GM12878 (cell line): ENCODE data around the gene NOTCH1. TPM values are rescaled to one million over a fixed set of nuclear protein-coding genes. Genes with fewer than 3 reads are reported as not detected.

ENCODE experiments used
- ATAC-seq: fragments of 200-7000 bp; cut with Tn5 transposase; 3 replicates; pipeline ENCODE4 v1.9.1; 2020; ENCODE audit warnings: mild to moderate bottlenecking, moderate library complexity
- BruUV-seq: library from RNA; stranded (reverse); fragments of 400-500 nt; replicated peaks from 2 replicates; lab custom pipeline; 2021; lab: Mats Ljungman, UMichigan
- CTCF ChIA-PET: fragments of 300-600 bp; sonication (Branson Sonifier 250); formaldehyde crosslinking; extraction: SDS; loops from one replicate; lab custom pipeline; 2021; ENCODE audit warnings: inconsistent platforms; lab: Yijun Ruan, JAX
- POLR2A ChIA-PET: fragments of 350-600 bp; formaldehyde crosslinking; extraction: SDS; loops from one replicate; lab custom pipeline; 2021; ENCODE audit warnings: inconsistent platforms; lab: Charles Lee
- RAD21 ChIA-PET: fragments of 300-600 bp; sonication (Branson Sonifier 250); formaldehyde crosslinking; loops from one replicate; lab custom pipeline; 2023; ENCODE audit warnings: antibody characterized with exemption; ENCODE audit not compliant: unreplicated experiment; lab: Charles Lee
- SMC1A ChIA-PET: fragments of 300-600 bp; sonication (Branson Sonifier 250); formaldehyde crosslinking; loops from one replicate; lab custom pipeline; 2023; ENCODE audit not compliant: unreplicated experiment, uncharacterized antibody; lab: Charles Lee
- DNase-seq: peaks from one replicate; pipeline ENCODE4 v3.0.0-alpha.2; 2011; ENCODE audit warnings: low read depth, low spot score
- FAIRE-seq: peaks from 3 replicates; lab custom pipeline; 2011; peaks lifted over from hg19 to GRCh38; lab: Jason Lieb, UNC
- H2AFZ ChIP-seq: 2 replicates; pipeline ENCODE4 v1.6.0; 2011; ENCODE audit warnings: low read depth, low read length, control low read depth; ENCODE audit not compliant: control insufficient read depth
- H3K27ac ChIP-seq: 2 replicates; pipeline ENCODE4 v1.5.1; 2011; ENCODE audit warnings: control low read depth; ENCODE audit not compliant: control insufficient read depth, insufficient read depth
- H3K27me3 ChIP-seq, 2 experiments: replicated peaks in 1 of 2; 2 replicates each; pipeline versions ENCODE4 v1.6.0 to v1.6.1; 2011; ENCODE audit warnings: low read length in 1 of 2; ENCODE audit not compliant: control insufficient read depth in 2 of 2, insufficient read depth in 2 of 2
- H3K36me3 ChIP-seq, 2 experiments: 2 replicates each; pipeline ENCODE4 v1.5.1; 2011; ENCODE audit warnings: low read length in 1 of 2; ENCODE audit not compliant: control insufficient read depth in 2 of 2, insufficient read depth in 2 of 2
- H3K4me1 ChIP-seq: 2 replicates; pipeline ENCODE4 v1.6.1; 2011; ENCODE audit warnings: mild to moderate bottlenecking, low read length, moderate library complexity, mixed read lengths; ENCODE audit not compliant: control insufficient read depth, insufficient read depth
- H3K4me2 ChIP-seq: 2 replicates; pipeline ENCODE4 v1.6.0; 2011; ENCODE audit warnings: control low read depth; ENCODE audit not compliant: control insufficient read depth, insufficient read depth
- H3K4me3 ChIP-seq: fragments of 200-600 bp; sonication (generic); 2 replicates; pipeline ENCODE4 v1.5.1; 2016
- H3K79me2 ChIP-seq: 2 replicates; pipeline ENCODE4 v1.6.0; 2011; ENCODE audit warnings: low read length; ENCODE audit not compliant: control insufficient read depth, insufficient read depth
- H3K9ac ChIP-seq: 2 replicates; pipeline ENCODE4 v1.8.0; 2011; ENCODE audit warnings: low read length, control low read depth, mixed read lengths; ENCODE audit not compliant: control insufficient read depth, insufficient read depth
- H3K9me3 ChIP-seq: replicated peaks from 3 replicates; pipeline ENCODE4 v1.5.1; 2011; ENCODE audit warnings: mild to moderate bottlenecking, low read length; ENCODE audit not compliant: control insufficient read depth, insufficient read depth
- H4K20me1 ChIP-seq: 2 replicates; pipeline ENCODE4 v1.6.0; 2011; ENCODE audit not compliant: control insufficient read depth, insufficient read depth
- CBFB ChIP-seq: IDR thresholded peaks from 2 replicates; pipeline ENCODE4 v1.6.1; 2016; ENCODE audit warnings: antibody characterized with exemption, low read depth
- MEF2B ChIP-seq: fragments of 450-650 bp; IDR thresholded peaks from 2 replicates; pipeline ENCODE4 v1.6.1; 2018; ENCODE audit warnings: mild to moderate bottlenecking, moderate library complexity; ENCODE audit not compliant: partially characterized antibody, poor library complexity, severe bottlenecking
- NFYA ChIP-seq: IDR thresholded peaks from 2 replicates; pipeline ENCODE4 v1.6.1; 2011; ENCODE audit warnings: low read depth, mild to moderate bottlenecking, low read length, improper control_type of control experiment, borderline replicate concordance
- NRF1 ChIP-seq: conservative IDR thresholded peaks from 2 replicates; pipeline ENCODE4 v1.6.1; 2011; ENCODE audit warnings: mild to moderate bottlenecking, low read depth, low read length, improper control_type of control experiment
- PKNOX1 ChIP-seq: fragments of 450-650 bp; IDR thresholded peaks from 2 replicates; pipeline ENCODE4 v1.6.1; 2016; ENCODE audit warnings: mild to moderate bottlenecking
- POLR2AphosphoS5 ChIP-seq: IDR thresholded peaks from 2 replicates; pipeline ENCODE4 v1.6.1; 2011; ENCODE audit warnings: mild to moderate bottlenecking, low read length, inconsistent platforms
- RAD21 ChIP-seq: IDR thresholded peaks from 2 replicates; pipeline ENCODE4 v1.6.1; 2011; ENCODE audit warnings: mild to moderate bottlenecking, low read depth, low read length, moderate library complexity; ENCODE audit not compliant: insufficient read depth
- SMAD1 ChIP-seq: fragments of 450-650 bp; IDR thresholded peaks from 2 replicates; pipeline ENCODE4 v1.6.1; 2018; ENCODE audit warnings: mild to moderate bottlenecking, low read depth; ENCODE audit not compliant: partially characterized antibody
- STAT3 ChIP-seq: IDR thresholded peaks from 2 replicates; pipeline ENCODE4 v1.6.1; 2011; ENCODE audit warnings: low read depth, low read length, improper control_type of control experiment
- TAF1 ChIP-seq: IDR thresholded peaks from 2 replicates; pipeline ENCODE4 v1.6.1; 2011; ENCODE audit warnings: mild to moderate bottlenecking, low read depth, low read length, borderline replicate concordance
- TARDBP ChIP-seq: IDR thresholded peaks from 2 replicates; pipeline ENCODE4 v1.6.1; 2016; ENCODE audit warnings: borderline replicate concordance
- USF2 ChIP-seq: IDR thresholded peaks from 2 replicates; pipeline ENCODE4 v1.6.1; 2011; ENCODE audit warnings: low read depth, low read length, improper control_type of control experiment, borderline replicate concordance
- YBX1 ChIP-seq: fragments of 450-650 bp; IDR thresholded peaks from 2 replicates; pipeline ENCODE4 v1.6.1; 2016; ENCODE audit warnings: antibody characterized with exemption
- WGBS: methylation state at CpG from one replicate; pipeline ENCODE4 v1.1.6; 2016; ENCODE audit warnings: low lambda C conversion rate; ENCODE audit not compliant: insufficient replicate concordance, insufficient coverage; ENCODE audit errors: missing lambda C conversion rate; 5-methylcytosine and 5-hydroxymethylcytosine counted together
- in situ Hi-C: fragments of 300-500 bp; cut with MboI; formaldehyde crosslinking; loops from 9 replicates; pipeline ENCODE4 v1.14.3; 2018; ENCODE audit warnings: mixed read lengths
- intact Hi-C: fragments of 100-400 bp; cut with micrococcal nuclease; formaldehyde crosslinking; loops from one replicate; pipeline ENCODE4 v1.14.2; 2022; ENCODE audit not compliant: unreplicated experiment
- polyA plus RNA-seq, 11 experiments: library from polyadenylated mRNA; depleted of rRNA in 4 of 11; unstranded in 6 of 11; stranded (reverse) in 5 of 11; fragments of >200 nt; fragmentation: Nextera tagmentation in 4 of 11; fragmentation: Illumina TruSeq in 1 of 11; extraction: Ambion mirVana in 4 of 11; extraction: Trizol in 1 of 11; gene quantifications; 1 replicate in 1 of 11; 2 replicates in 10 of 11; pipeline versions ENCODE4 v1.2.1 to v1.2.3, GENCODE V29; 2011 to 2016; ENCODE audit warnings: inconsistent platforms in 2 of 11, missing spikeins in 2 of 11, low read depth in 1 of 11
- total RNA-seq, 4 experiments: library from RNA; depleted of rRNA in 3 of 4; stranded (reverse); fragments of >200 nt in 3 of 4; fragmentation: Illumina TruSeq in 1 of 4; extraction: Trizol in 1 of 4; gene quantifications; 2 replicates each; pipeline versions ENCODE4 v1.2.1 to v1.2.3, GENCODE V29; 2013 to 2021
- TF ChIP-seq, protein P1 (sequence below): fragments of 150-350 bp; IDR thresholded peaks from 2 replicates; pipeline ENCODE4 v1.6.1; 2014; ENCODE audit warnings: mild to moderate bottlenecking, low read depth, low read length
- TF ChIP-seq, protein P2 (sequence below): fragments of 450-650 bp; conservative IDR thresholded peaks from 2 replicates; pipeline ENCODE4 v1.6.1; 2017; ENCODE audit warnings: mild to moderate bottlenecking, moderate library complexity
- TF ChIP-seq, protein P3 (sequence below): IDR thresholded peaks from 2 replicates; pipeline ENCODE4 v1.6.1; 2012; ENCODE audit warnings: low read depth, low read length, improper control_type of control experiment

NOTCH1 gene
- total and polyA plus RNA-seq, 10 of the 15 experiments (the other 5 are each of a cell fraction or from before 2014, with no cell fraction given), result 0.02 to 40.0 (median 3.7) TPM

DNA sequence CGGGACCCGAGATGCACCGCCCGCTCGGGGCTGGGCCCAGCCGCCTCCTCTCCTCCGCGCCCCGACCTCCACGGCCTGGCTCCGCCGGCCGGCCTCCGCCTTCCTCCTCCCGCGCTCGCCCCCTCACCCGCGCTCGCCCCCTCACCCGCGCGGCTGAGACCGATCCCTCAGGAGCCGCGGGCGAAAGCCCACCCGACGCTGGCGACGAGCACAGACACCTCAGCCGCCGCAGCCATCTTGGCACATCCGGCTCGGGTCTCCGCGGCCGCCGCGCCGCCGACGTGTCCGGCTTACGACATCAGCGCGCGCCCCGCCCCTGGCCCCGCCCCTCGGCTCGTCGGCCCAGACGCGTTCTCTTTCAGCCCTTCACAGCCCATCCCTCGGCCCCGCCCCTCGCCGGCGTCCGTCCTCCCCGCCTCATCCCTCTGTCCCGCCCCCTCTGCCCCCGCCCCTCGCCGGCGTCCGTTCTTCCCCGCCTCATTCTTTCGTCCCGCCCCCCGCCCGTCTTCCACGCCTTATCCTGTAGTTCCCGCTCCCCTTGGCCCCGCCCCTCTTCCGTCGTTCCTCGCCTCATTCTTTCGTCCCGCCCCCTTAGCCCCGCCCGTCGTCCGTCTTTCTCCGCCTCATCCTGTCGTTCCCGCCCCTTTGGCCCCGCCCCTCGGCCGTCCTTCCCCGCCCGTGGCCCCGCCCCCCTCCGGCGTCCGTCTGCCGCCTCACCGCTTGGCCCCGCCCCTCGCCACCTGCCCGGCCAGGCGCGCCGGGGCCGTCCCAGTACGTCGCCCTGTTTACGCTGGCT is 62.9 kb downstream of the NOTCH1 start, which contains the start of gene SEC16A:
SEC16A (minus strand) TSS at position 248 of the 796 bp plus-strand sequence. CDS start 5,425 bp downstream, outside the sequence.
- ChIA-PET CTCF (interaction anchor here (2.5 to 9.0 kb wide), 3 partner anchors 143 to 162 kb away, joined by 16 to 223 read pairs (median 18); no protein-coding TSS in a partner anchor), RAD21 (interaction anchor here (1.0 to 7.8 kb wide), 3 partner anchors 56 to 144 kb away, joined by 3 to 126 read pairs (median 10); no protein-coding TSS in a partner anchor), SMC1A (interaction anchor here (0.6 to 1.6 kb wide), 3 partner anchors 143 to 170 kb away, joined by 3 to 4 read pairs (median 4); no protein-coding TSS in a partner anchor), POLR2A (interaction anchor here (1.1 to 1.3 kb wide), 2 partner anchors 44 to 57 kb away, joined by 3 read pairs; no protein-coding TSS in a partner anchor)
- in situ Hi-C loops (no loop called here), intact Hi-C loops (loop anchor here (2.0 kb wide), 1 partner anchor 72 kb away; the partner anchor contains the start of genes ENTR1 and PMPCA)
- Histone ChIP-seq H3K9me3 (no peaks in the 10 kb centered on the region), H3K36me3 (peaks cover 0 to 2% of the 10 kb centered on the region in 2 experiments; a peak in 2 of 4 replicates), H3K79me2 (peaks cover 39% of the 10 kb centered on the region), H3K4me1 (peaks cover 6% of the 10 kb centered on the region; the same call in 1 of the 2 replicates), H3K9ac (peak within 1 kb of the TSS; percentile 75), H3K27ac (peak within 1 kb of the TSS; percentile 99), H3K4me2 (peak within 1 kb of the TSS; percentile 96), H2AFZ (peak within 1 kb of the TSS; percentile 95), H3K27me3 (no peaks in the 10 kb centered on the region), H4K20me1 (no peaks in the 10 kb centered on the region; the same call in 1 of the 2 replicates), H3K4me3 (peak within 1 kb of the TSS; percentile 92)
- FAIRE-seq (no peak), DNase-seq (peak; percentile 81), ATAC-seq (peak; percentile 79)
- no TSS peak for BruUV-seq
- 1% methylated on average over 32 of the region's 109 CpGs for WGBS
- TF ChIP-seq, protein P1, sequence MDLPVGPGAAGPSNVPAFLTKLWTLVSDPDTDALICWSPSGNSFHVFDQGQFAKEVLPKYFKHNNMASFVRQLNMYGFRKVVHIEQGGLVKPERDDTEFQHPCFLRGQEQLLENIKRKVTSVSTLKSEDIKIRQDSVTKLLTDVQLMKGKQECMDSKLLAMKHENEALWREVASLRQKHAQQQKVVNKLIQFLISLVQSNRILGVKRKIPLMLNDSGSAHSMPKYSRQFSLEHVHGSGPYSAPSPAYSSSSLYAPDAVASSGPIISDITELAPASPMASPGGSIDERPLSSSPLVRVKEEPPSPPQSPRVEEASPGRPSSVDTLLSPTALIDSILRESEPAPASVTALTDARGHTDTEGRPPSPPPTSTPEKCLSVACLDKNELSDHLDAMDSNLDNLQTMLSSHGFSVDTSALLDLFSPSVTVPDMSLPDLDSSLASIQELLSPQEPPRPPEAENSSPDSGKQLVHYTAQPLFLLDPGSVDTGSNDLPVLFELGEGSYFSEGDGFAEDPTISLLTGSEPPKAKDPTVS, result no peak
- TF ChIP-seq CBFB, result no peak
- peak; percentile 77 for TF ChIP-seq POLR2AphosphoS5
- no peak for TF ChIP-seq RAD21
- TF ChIP-seq USF2, result no peak
- no peak for TF ChIP-seq NFYA
- TF ChIP-seq STAT3, result no peak
- no peak for TF ChIP-seq NRF1
- TF ChIP-seq, protein P2, sequence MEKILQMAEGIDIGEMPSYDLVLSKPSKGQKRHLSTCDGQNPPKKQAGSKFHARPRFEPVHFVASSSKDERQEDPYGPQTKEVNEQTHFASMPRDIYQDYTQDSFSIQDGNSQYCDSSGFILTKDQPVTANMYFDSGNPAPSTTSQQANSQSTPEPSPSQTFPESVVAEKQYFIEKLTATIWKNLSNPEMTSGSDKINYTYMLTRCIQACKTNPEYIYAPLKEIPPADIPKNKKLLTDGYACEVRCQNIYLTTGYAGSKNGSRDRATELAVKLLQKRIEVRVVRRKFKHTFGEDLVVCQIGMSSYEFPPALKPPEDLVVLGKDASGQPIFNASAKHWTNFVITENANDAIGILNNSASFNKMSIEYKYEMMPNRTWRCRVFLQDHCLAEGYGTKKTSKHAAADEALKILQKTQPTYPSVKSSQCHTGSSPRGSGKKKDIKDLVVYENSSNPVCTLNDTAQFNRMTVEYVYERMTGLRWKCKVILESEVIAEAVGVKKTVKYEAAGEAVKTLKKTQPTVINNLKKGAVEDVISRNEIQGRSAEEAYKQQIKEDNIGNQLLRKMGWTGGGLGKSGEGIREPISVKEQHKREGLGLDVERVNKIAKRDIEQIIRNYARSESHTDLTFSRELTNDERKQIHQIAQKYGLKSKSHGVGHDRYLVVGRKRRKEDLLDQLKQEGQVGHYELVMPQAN, result peak; percentile 91
- TF ChIP-seq PKNOX1, result no peak
- TF ChIP-seq YBX1, result no peak
- 0 out of 2 replicates have a peak, but pooled peaks have one; percentile 28 for TF ChIP-seq TARDBP
- TF ChIP-seq SMAD1, result no peak
- TF ChIP-seq, protein P3, sequence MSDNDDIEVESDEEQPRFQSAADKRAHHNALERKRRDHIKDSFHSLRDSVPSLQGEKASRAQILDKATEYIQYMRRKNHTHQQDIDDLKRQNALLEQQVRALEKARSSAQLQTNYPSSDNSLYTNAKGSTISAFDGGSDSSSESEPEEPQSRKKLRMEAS, result 0 out of 2 replicates have a peak, but pooled peaks have one; percentile 21
- TF ChIP-seq MEF2B, result no peak
- peak; percentile 90 for TF ChIP-seq TAF1
